Stimulated activated CD8-positive, alpha-beta memory T cell treated with anti-CD3 and anti-CD28 coated beads, Interleukin-12 subunit alpha, Interleukin-12 subunit beta, amount 100 ng/mL, for 4 hours (primary cell): ENCODE data around the gene GARRE1.
"Not testable (repeated sequence)": the region's sequence is repeated elsewhere in the genome, so short reads cannot be mapped to it uniquely, and the experiment has no call there.

Source experiments
- DNase-seq: peaks from one replicate; pipeline ENCODE4 v3.0.0-alpha.2; 2020; ENCODE audit warnings: low read depth

GARRE1 gene

DNA sequence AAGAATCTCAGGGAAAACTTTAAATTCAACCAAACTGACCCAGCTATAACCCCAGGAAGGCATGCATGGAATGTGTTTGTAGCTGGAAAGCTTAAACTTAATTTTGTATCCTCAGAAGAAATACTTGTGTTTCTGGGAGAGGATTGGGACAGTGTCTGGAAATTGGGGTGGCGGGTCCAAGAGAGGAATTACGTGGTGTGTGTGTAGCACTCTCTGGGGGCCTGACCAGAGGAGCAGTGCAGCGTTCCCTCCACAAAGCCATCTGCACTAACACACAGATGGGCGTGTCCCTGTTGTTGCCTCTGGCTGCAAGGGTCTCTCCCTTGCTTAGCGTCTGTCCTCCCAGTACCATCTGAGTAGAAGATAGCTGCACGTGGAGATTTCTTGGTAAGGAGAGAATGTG, 6.4 kb downstream of the GARRE1 start:
- no peak for DNase-seq

DNA sequence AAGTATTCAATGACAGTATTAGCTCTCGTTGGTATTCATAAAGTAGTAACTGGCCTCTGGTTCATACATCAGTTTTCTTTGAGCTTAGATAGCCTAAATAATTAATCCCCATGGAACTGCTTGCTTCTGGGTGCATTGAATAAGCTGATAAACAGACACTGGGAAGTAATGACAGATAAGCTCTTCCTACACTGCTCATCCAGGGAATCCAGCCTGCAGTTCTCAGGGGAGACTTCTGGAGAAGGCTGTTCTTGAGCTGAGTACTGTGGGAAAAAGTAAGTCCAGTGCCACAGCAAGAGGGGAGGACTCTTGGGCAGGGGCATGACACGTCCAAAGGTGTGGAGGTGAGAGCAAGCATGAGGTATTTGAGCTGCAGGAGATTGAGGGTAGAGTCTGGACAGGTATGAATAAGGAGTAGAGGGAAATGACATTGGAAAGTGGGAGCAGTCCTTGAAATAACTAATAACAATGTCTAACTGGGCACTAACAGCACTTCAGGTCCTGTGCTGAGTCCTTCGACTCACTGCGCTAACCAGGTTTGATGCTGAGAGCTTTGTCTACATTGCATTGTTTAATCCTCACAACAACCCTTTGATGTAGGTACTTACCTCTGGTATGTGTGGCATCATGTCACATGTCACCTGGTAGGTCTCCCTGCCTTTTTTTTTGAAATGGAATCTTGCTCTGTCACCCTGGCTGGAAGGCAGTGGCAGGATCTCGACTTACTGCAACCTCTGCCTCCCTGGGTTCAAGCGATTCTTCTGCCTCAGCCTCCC, 7.2 kb downstream of the GARRE1 start:
- no peak for DNase-seq

DNA sequence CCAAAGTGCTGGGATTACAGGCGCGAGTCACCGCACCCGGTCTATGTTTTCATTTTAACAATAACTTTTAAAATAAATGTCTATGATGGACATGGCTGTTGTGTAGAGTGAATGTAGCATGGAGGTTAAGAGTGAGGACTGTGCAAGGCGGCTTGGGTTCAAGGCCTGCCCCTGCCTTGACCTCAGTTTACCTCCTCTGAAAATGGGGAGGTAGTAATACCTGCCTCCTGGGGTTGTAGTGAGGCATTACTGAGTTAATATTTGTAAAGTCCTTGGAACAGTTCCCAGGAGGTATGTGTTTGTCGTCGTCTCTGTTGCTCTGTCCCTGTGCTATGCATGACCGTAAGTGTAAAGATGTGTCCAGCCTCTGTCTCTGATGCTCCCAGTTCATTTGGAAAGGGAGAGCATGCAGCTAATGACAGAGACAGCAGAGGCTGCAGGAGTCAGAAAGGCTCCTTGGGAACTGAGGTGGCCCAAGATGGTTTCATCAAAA, 9.4 kb downstream of the GARRE1 start:
- DNase-seq: no peak

DNA sequence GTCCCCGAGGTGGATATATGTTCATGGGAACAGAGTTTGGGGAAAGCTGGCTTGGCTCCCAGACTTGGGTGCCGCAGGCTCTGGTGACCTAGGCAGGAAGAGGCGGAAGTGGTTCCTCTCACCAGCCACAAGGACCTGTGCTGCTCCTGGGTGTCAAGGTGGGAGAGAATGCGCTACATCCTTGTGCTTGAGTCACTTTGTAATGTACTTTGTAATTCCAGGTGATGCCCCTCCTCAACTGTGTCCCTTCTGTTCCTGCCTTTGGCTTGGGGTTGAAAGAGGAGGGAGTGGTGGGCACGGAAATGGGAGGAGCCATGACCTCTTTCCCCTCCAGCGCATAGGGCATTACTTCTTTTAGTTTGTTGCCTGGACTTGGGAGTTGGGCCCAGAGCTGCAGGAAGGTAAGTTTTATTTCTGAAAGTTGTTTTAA, 10.9 kb downstream of the GARRE1 start:
- DNase-seq: no peak

DNA sequence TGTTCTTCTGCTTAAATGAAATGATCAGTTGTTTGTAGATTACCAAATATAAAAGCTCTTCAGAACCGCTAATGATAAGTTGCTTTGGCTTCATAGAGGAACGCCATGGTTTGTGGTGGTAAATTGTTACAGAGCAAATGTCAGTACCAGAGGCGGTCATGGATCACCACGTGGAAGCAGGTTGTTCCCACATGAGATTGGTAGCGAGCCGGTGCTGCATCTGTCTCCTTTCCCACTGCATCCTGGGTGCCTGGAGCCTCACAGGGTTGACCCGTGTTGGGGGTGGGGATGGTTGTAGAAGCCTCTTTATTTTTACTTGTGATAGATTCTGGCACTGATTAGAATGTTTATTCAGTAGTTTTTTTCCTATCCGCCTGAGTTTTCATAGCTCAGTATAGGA, 14.7 kb downstream of the GARRE1 start:
- no peak for DNase-seq

DNA sequence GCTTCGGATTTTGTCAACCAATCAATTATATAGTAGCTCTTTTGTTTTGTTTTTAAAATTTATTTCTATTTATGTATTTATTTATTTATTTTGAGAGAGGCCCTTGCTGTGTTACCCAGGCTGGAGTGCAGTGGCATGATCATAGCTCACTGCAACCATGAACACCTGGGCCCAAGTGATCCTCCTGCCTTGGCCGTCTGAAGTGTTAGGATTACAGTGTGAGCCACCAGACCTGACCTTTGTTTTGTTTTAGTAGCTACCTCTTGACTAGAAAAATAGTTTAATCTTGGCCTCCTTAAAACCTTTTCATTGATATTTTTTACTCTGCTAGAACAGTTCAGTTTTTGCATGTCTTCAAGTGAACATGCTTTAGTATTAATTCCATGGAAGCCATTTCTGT, 15.1 kb downstream of the GARRE1 start:
- no peak for DNase-seq

DNA sequence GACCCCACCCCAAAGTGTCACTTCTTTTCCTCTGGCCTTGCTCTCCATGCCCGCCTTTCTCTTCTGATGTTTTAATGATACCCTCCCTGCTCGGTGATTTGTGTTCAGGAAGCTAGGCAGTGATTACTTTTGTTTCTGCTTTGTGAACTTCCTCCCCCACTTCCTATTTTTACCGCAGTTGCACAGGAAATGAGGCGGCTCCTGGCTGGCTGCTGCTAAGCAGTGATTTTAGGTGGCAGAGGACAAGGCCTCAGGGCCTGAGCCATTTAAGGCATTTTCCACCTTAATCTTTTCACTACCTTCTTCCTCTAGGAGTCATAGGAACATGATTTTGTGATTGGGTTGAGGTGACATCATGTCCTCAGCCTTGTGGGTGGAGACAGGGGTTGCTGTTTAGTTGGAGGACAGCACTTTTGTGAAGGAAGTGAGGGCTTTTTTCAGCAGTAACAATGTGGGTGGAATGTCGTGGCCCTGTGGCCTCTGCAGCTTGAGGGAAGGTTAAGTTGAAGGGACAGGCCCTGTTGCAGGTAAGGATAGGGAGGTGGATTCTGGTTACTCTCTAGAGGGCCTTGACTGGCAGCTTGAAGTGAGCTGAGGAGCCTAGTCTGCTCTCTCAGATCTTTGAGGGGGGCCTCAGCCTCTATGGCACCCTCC, 15.7 kb downstream of the GARRE1 start:
- DNase-seq: peak; percentile 35

DNA sequence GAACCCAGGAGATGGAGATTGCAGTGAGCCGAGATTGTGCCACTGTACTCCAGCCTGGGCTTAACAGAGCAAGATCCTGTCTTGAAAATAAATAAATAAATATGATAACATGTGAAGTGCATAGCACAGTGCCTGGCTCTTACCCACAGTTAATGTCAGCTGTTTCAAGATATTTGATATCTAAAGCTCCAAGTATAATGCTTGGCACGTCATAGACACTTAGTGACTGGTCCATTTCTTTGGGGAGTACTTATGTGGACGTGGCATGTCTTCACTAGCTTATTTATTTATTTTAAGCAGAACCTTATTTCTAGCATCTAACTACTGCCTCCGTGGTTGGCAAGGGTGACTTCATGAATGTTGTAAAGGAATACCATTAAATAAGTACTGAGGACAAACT, 18.8 kb downstream of the GARRE1 start:
- no peak for DNase-seq

DNA sequence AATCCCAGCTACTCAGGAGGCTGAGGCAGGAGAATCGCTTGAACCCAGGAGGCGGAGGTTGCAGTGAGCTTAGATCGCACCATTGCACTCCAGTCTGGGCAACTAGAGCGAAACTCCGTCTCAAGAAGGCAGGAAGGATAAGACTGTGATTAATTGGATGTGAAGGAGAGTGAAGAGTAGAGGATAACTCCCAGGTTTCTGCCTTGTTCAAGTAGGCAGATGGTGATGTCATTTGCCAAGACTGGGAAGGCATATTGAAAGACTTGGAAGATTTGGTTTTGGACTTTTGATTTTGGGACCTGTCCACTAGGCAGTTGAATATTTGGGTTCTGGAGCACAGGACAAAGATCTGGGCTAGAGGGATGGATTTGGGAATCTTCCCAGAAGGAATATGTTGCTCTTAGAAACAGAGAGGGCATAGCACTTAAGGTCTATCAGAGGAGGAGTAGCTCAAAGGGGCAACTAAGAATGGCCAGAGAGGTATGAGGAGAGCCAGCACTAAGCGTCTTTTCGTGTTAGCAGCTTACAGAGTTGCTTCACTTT, 20.0 kb downstream of the GARRE1 start:
- no peak for DNase-seq

DNA sequence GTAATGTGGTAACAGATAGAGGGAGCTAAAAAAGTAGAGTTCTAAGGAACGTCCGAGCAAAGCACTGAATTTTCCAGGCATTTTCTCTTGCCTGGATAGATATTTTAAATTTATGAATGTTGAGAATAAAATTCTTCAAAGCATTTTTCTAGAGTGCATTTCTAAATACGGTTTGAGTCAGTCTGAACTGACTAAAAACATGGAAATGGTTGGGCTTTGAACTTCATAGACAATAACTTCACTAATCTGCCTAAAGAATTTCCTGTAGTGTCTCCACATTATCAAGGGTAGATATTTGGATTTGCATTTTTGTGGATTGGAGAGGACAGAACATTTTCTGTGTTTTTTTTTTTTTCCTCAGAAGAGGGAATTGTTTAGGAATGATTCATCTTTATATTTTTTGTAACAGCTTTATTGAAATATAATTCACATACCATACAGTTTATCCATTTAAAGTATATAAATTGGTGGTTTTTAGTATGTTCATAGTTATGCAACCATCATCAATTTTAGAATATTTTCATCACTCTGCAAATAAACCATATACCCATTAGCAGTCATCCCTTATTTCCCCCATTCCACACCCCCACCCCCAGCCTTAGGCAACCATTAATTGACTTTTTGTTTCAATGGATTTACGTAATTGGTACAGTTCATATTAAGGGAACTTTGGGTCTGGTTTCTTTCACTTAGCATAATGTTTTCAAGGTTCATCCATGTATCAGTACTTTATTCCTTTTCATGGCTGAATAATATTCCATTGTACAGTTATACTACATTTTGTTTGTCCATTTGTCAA, 20.7 kb downstream of the GARRE1 start:
- no peak for DNase-seq

DNA sequence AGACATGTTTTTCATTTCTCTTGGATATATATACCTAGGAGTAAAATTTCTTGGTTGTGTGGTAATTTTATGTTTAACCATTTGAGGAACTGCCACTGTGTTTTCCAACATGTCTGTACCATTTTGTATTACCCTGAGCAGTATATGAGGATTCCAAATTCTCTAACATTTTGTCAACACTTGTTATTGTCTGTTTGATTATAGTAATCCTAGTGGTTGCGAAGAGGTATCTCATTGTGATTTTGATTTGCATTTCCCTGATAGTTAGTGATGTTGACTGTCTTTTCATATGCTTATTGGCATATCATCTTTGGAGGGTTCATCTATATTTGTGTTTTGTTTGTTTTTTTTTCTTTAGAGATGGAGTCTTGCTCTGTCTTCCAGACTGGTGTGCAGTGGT, 21.4 kb downstream of the GARRE1 start:
- no peak for DNase-seq

DNA sequence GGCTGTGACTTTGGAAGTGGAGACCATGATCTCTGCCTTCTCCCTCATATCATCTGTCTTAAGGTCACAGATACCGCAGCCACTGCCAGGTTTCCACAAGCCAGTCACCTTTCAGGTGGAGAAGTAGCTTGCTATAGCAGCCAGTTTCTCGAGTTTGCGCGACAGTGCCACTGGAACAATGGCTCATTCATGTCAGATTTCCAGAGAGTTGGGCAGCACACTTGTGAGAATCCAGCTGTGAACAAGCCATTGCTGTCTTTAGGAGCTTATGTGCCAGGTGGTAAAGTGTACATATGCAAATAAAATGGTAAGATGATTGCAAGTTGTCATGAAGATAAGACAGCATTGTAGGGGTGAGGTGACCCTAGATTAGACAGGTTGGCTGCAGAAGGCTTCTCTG, 22.3 kb downstream of the GARRE1 start:
- DNase-seq: no peak

DNA sequence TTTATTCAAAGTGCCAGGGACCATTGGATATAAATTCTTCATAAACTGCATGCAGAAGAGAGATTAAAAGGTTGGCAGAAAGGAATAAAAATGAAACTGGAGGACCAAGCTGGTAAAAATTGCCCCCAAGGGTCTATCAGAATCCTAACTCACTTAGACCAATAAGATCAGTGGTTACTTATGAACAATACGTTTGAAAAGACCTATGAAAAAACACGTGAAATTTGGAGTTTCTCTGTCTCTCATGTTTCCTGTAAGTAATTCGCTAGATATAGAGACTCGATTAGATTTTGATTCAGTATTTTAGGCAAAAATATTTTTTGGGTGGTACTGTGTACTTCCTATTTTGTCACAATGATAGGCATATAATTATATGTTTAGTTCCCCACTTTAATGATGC, 22.9 kb downstream of the GARRE1 start:
- DNase-seq: no peak

DNA sequence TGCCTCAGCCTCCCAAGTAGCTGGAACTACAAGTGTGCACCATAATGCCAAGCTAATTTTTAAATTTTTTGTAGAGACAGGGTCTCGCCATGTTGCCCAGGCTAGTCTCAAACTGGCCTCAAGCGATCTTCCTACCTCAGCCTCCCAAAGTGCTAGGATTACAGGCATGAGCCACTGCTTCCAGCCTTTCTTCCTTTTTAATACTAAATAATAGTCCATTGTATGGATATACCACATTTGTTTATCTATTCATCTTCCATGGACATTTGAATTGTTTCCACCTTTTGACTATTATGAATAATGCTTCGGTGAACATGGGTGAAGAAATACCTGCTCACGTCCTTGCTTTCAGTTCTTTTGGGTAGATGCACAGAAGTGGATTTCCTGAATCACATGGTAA, 24.4 kb downstream of the GARRE1 start:
- no peak for DNase-seq

DNA sequence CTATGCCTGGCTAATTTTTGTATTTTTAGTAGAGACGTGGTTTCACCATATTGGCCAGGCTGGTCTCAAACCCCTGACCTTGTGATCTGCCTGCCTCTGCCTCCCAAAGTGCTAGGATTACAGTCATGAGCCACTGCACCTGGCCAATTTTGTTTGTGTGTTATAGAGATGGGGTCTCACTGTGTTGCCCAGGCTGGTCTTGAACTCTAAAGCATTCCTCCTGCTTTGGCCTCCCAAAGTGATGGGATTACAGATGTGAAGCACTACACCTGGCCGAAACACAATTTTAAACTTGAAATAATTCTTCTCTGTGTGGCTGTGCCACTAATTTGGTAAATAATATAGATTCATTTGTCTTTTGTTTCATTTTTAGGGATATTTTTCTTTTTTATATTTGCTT, 27.1 kb downstream of the GARRE1 start:
- DNase-seq: not testable (repeated sequence)

DNA sequence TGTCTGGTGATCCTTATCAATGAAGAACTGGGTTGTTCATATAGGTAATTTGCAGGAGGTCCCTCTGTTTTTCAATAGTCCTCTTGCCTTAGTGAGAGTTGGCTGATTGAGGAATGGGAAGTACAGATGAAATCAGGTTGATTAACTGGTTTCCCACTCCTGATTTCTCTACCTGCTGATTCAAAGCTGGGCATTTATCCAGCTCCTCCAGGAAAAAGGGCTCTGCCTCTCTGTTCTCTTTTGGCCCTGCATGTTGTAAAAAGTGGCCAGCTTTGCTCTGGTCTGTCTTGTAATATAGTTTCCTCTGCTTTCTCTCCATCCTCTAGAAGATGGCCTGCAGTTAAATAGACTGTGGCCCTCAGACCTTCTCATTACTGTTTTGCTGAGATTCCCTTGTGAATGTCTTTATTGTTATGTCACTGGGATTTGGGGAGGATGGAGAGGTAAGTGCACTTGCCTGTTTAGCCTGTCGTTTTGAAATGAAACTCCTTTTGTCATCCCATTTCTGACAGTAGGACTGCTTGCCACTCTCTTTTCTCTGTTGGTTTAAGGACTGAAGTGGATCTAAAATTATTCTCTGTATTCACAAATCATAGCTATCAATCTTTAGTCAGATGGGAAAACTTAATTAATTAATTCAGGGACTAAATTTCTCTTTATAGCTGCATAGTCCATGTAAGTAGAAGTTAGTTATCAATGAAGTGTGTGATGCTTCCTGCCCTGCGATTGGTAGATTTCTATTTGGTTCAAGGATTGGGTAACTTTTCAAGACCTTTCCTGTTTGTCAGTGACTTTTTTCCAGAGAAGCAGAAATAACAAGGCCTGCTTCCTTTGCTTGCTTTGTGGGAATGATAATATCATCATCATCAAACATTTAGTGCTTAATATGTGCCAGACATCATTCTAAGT, 28.5 kb downstream of the GARRE1 start:
- no peak for DNase-seq

DNA sequence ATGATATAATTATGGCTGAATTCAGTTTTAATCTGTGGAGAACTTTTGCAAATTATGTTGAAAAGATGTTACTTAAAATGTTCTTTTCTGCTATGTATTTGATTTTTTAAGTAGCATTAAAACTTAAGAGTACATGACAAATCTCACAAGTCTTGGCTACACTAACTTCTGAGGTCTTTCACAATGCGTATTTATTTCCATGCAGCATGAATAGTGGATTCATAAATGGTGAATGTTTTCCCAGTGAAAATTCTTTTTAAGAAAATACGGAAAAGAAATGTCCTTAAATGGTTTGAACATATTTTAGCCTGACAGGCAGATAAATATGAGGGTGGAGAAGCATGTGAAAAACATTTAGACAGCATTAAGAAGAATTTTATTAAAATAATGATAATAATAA, 30.2 kb downstream of the GARRE1 start:
- DNase-seq: no peak

DNA sequence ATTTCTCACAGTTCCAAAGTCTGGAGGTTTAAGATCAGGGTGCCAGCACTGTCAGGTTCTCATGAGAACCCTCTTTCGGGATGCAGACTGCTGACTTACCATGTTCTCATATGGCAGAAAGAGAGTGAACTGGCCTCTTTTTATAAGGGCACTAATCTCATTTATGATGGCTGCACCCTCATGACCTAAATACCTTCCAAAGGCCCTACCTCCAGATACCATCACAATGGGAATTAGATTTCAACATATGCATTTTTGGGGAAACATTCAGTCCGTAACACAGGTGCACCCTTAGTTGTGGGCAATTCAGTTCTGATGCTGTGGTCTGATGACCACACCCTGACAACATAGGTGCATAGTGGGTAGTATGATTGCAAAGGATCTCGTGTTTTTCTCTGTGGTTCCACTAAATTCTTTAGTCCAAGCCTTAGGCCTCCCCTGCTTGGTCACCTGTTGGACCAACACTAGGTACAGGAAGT, 33.3 kb downstream of the GARRE1 start:
- DNase-seq: no peak

DNA sequence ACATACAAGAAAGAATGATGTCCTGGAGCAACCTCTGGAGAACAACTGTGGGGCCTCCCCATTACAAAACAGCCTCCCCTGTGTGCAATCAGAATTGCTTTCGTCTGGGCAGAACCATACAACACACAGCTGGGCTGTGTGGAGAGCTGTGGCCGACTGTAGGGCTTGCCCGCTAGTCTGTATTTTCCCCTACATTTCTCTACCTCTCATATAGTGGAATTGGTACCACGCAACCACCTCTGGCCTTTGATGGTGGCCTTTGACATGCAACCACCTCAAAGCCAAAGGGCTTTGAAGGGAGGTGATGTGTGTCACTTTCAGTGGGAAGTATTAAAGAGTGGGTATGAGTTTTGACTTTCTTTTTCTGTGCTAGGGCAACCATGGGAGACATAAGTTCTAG, 34.0 kb downstream of the GARRE1 start:
- DNase-seq: no peak

DNA sequence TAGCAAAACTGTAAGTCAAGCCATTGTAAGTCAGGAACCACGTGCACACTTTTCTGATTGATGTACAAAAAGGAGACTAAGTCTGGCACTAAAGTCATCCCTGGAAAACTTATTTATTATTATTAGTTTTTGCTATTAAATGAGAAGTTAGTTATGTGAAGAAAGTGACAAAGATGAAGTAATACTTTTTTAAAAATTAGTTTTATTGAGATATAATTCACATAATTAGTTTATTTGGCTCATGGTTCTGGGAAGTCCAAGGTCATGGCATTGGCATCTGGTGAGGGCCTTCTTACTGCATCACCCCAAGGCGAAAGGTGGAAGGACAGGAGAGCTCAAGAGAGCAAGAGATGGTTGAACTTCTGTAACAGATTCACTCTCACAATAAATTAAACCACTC, 36.9 kb downstream of the GARRE1 start:
- DNase-seq: no peak

DNA sequence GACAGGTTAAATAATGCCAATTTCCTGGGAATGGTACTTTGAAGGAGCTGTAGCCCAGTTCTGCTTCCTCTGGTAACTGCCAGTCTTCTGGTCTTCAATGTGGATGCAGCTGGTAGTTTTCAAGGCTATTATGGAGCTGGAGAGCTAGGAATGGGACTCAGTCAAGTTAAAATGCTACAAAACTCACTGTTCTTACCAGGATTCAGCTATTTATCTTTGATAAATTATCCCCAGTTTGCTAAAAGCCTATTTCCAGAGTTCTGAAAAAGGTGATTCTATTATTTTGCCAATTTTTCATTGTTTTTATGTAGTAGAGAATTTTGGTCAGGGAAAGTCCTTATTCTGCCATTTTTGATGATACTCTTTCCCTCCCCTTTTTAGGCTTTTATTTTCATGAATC, 40.7 kb downstream of the GARRE1 start:
- no peak for DNase-seq
